Activated CD8-positive, alpha-beta T cell treated with anti-CD3 and anti-CD28 coated beads for 36 hours (primary cell): ENCODE results near the gene TCAIM. TPM values are rescaled to one million over a fixed set of nuclear protein-coding genes. Genes with fewer than 3 reads are reported as not detected.
"Not testable (repeated sequence)": the region's sequence is repeated elsewhere in the genome, so short reads cannot be mapped to it uniquely, and the experiment has no call there.

Source experiments
- ATAC-seq: fragments of 200-7000 bp; cut with Tn5 transposase; one replicate; pipeline ENCODE4 v1.10.0; 2021; ENCODE audit warnings: mild to moderate bottlenecking, moderate library complexity
- CTCF ChIA-PET: fragments of 350-600 bp; sonication (Branson Sonifier 250); formaldehyde crosslinking; loops from one replicate; lab custom pipeline; 2021; ENCODE audit warnings: antibody characterized with exemption; lab: Charles Lee
- POLR2A ChIA-PET: fragments of 350-600 bp; sonication (Branson Sonifier 250); formaldehyde crosslinking; loops from one replicate; lab custom pipeline; 2021; ENCODE audit warnings: antibody characterized with exemption; lab: Charles Lee
- DNase-seq: peaks from one replicate; pipeline ENCODE4 v3.0.0-alpha.2; 2020
- H3K27ac Mint-ChIP-seq: one replicate; pipeline ENCODE4 v1.8.0; 2021; ENCODE audit warnings: mild to moderate bottlenecking, mixed read lengths
- H3K27me3 Mint-ChIP-seq: one replicate; pipeline ENCODE4 v1.8.0; 2021; ENCODE audit warnings: mixed read lengths
- H3K36me3 Mint-ChIP-seq: one replicate; pipeline ENCODE4 v1.8.0; 2021; ENCODE audit warnings: low read depth, mixed read lengths
- H3K4me1 Mint-ChIP-seq: one replicate; pipeline ENCODE4 v1.8.0; 2021; ENCODE audit warnings: low read depth, mixed read lengths
- H3K4me3 Mint-ChIP-seq: one replicate; pipeline ENCODE4 v1.8.0; 2021; ENCODE audit warnings: mild to moderate bottlenecking, moderate library complexity, mixed read lengths
- H3K9me3 Mint-ChIP-seq: one replicate; pipeline ENCODE4 v1.8.0; 2021; ENCODE audit warnings: mixed read lengths
- intact Hi-C: fragments of 100-400 bp; cut with micrococcal nuclease; formaldehyde crosslinking; loops from one replicate; pipeline ENCODE4 v1.10.0; 2022
- total RNA-seq, 2 experiments: library from RNA; stranded (reverse); gene quantifications; one replicate each; pipeline ENCODE4 v1.2.3, GENCODE V29; 2021
- TF ChIP-seq, protein P1 (sequence below): fragments of 200-600 bp; IDR thresholded peaks from one replicate; pipeline ENCODE4 v1.8.0; 2022; ENCODE audit warnings: antibody characterized with exemption, mild to moderate bottlenecking

Gene TCAIM
- total RNA-seq, 2 experiments from 2014 or later, result 14.3 to 15.1 TPM

- CTCF ChIA-PET, result no interaction called here
- no peaks in the 10 kb centered on the region for H3K9me3 Mint-ChIP-seq
- DNase-seq, result no peak
- H3K4me3 Mint-ChIP-seq, result no peak overlapping the region
- ATAC-seq, result no peak
- POLR2A ChIA-PET, result no interaction called here
- H3K27ac Mint-ChIP-seq, result no peak overlapping the region
- no peaks in the 10 kb centered on the region for H3K4me1 Mint-ChIP-seq
- H3K27me3 Mint-ChIP-seq, result no peaks in the 10 kb centered on the region
- intact Hi-C loops, result no loop called here
- H3K36me3 Mint-ChIP-seq, result no peaks in the 10 kb centered on the region
- TF ChIP-seq, protein P1, sequence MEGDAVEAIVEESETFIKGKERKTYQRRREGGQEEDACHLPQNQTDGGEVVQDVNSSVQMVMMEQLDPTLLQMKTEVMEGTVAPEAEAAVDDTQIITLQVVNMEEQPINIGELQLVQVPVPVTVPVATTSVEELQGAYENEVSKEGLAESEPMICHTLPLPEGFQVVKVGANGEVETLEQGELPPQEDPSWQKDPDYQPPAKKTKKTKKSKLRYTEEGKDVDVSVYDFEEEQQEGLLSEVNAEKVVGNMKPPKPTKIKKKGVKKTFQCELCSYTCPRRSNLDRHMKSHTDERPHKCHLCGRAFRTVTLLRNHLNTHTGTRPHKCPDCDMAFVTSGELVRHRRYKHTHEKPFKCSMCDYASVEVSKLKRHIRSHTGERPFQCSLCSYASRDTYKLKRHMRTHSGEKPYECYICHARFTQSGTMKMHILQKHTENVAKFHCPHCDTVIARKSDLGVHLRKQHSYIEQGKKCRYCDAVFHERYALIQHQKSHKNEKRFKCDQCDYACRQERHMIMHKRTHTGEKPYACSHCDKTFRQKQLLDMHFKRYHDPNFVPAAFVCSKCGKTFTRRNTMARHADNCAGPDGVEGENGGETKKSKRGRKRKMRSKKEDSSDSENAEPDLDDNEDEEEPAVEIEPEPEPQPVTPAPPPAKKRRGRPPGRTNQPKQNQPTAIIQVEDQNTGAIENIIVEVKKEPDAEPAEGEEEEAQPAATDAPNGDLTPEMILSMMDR, result no peak
These were observed 77.8 kb downstream of the TCAIM start for GRCh38 chr3:44416031-44417030.

DNA sequence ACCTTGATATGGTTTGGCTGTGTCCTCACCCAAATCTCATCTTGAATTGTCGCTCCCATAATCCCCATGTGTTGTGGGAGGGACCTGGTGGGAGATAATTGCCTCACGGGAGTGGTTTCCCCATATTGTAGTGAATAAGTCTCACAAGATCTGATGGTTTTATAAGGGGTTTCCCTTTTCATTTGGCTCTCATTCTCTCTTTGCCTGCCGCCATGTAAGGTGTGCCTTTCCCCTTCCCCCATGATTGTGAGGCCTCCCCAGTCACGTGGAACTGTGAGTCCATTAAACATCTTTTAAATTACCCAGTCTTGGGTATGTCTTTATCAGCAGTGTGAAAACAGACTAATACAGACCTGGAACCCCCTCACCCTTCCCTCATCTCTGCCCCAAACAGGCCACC is 79.6 kb downstream of the TCAIM start:
- ATAC-seq, CTCF ChIA-PET, H3K27ac Mint-ChIP-seq, H3K9me3 Mint-ChIP-seq, intact Hi-C loops, POLR2A ChIA-PET, DNase-seq, H3K4me3 Mint-ChIP-seq, H3K36me3 Mint-ChIP-seq, H3K4me1 Mint-ChIP-seq, H3K27me3 Mint-ChIP-seq: not testable (repeated sequence)

DNA sequence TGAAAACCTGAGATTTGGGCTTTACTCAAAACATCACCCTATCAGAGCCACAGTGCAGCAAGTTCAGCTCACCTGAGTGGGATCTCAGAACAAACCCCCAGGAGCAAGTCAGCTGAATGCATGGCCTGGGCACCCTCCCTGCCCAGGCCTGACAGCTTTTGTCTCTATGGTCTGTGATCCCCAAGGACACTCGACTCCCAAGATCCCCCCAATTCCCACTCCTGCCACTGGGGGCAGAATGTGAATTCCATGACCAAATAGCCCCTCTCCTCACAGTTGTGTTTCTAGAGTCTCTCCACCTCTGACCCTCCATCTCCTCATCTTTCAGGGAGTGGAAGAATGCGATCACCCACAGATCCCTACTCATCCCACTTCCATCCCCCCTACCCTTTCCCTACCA is 80.0 kb downstream of the TCAIM start:
- H3K4me3 Mint-ChIP-seq, result no peak overlapping the region
- DNase-seq (no peak), ATAC-seq (no peak)
- H3K27ac Mint-ChIP-seq, result no peak overlapping the region
- no peaks in the 10 kb centered on the region for H3K36me3 Mint-ChIP-seq
- H3K4me1 Mint-ChIP-seq, result no peaks in the 10 kb centered on the region
- intact Hi-C loops, result no loop called here
- H3K9me3 Mint-ChIP-seq, result no peaks in the 10 kb centered on the region
- CTCF ChIA-PET, result no interaction called here
- no peaks in the 10 kb centered on the region for H3K27me3 Mint-ChIP-seq
- TF ChIP-seq, protein P1, result peak; percentile 23
- POLR2A ChIA-PET, result no interaction called here

DNA sequence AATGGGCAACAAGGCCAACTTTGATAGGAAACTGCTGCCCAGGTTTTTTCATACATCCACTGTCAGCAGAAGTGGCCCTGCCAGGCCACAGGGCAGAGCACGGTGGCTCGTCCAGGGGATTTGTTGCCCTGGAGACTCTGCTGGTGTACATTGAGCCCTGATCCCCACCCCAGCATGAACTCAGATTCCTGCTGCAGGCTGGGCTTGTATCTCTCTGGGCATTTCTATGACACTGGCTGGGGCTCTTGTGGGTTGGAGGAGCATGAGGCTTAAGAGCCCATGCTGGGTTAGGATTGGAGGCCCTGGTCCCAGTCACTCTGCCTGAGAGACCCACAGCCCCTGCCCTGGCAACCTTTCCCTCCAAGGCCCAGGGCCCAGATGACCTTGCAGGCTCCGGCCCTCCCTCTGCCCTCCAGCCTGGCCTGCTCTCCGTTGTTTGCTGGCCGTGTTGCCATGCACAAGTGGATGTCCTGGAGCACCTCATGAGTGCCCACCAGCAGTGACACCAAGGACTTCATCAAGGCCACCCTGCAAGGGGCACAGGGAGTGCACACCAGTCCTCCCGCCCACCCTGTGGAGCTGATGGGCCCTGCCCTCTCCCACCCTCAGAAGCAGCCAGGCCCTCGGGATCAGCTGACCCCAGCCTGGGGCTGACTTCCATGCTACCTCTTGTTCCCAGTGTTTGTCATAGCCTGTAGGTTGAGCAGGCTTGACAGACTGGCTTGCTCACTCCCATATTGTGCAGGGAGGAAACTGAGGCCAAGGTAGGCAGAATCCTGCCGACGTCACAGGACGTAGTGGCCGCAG is 80.8 kb downstream of the TCAIM start:
- ChIA-PET POLR2A (interaction anchor here (0.9 kb wide), 1 partner anchor 12 kb away, joined by 3 read pairs; no protein-coding TSS in a partner anchor), CTCF (no interaction called here)
- Mint-ChIP-seq H3K27ac (no peak overlapping the region), H3K4me1 (no peaks in the 10 kb centered on the region), H3K9me3 (no peaks in the 10 kb centered on the region), H3K27me3 (no peaks in the 10 kb centered on the region), H3K4me3 (no peak overlapping the region), H3K36me3 (no peaks in the 10 kb centered on the region)
- intact Hi-C loops, result no loop called here
- no peak for DNase-seq
- ATAC-seq, result no peak
- TF ChIP-seq, protein P1, result no peak

DNA sequence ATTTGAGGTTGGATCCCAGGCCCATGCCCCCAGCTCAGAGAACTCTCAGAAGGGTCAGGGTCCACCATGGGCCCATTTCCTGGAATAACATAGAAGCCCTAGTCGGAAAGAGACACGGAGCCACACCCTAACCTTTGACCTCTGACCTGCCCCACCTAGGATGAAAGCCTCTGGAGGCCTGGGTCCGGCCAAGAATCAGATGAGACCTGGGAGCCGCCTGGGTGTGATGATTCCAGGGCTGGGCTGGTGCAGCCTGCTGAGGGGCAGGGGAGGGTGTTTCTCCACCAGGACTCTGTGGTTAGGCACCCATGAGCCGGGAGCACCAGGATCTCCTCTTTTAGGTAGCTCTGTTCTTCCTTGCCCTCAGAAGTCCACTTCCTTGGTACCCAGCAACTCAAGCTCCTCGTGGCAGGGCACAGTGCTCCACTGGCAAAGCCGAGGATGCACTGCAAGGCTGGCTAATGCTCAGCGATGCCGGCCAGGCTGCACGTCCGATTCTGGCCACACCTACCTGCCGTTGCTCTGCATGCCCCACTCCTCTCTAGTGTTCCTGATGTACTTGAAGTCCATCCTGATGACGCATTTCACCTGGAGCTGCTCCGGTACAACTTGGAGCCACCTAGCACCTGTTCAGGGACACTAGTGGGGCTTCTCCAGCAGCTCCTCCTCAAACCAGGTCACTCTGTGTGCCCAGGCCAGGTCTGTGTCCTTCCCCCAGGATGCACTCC is 81.5 kb downstream of the TCAIM start:
- no peaks in the 10 kb centered on the region for H3K27me3 Mint-ChIP-seq
- ChIA-PET POLR2A (interaction anchor here (0.9 kb wide), 1 partner anchor 11 kb away, joined by 3 read pairs; no protein-coding TSS in a partner anchor), CTCF (no interaction called here)
- H3K27ac Mint-ChIP-seq, result no peak overlapping the region
- TF ChIP-seq, protein P1, result no peak
- H3K36me3 Mint-ChIP-seq, result no peaks in the 10 kb centered on the region
- ATAC-seq (no peak), DNase-seq (no peak)
- no peaks in the 10 kb centered on the region for H3K4me1 Mint-ChIP-seq
- intact Hi-C loops, result no loop called here
- H3K9me3 Mint-ChIP-seq, result no peaks in the 10 kb centered on the region
- no peak overlapping the region for H3K4me3 Mint-ChIP-seq
